ENCODE measurements around the gene TTC36.

The TTC36 gene

DNA sequence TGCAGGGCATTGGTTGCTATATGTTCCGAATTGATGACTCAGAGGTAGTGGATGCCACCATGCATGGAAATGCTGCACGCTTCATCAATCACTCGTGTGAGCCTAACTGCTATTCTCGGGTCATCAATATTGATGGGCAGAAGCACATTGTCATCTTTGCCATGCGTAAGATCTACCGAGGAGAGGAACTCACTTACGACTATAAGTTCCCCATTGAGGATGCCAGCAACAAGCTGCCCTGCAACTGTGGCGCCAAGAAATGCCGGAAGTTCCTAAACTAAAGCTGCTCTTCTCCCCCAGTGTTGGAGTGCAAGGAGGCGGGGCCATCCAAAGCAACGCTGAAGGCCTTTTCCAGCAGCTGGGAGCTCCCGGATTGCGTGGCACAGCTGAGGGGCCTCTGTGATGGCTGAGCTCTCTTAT, 5.4 kb upstream of the TTC36 start:
- peak overlapping the region; percentile 44 for H3K27ac ChIP-seq (replicated peaks)
- TF ChIP-seq, protein P1, sequence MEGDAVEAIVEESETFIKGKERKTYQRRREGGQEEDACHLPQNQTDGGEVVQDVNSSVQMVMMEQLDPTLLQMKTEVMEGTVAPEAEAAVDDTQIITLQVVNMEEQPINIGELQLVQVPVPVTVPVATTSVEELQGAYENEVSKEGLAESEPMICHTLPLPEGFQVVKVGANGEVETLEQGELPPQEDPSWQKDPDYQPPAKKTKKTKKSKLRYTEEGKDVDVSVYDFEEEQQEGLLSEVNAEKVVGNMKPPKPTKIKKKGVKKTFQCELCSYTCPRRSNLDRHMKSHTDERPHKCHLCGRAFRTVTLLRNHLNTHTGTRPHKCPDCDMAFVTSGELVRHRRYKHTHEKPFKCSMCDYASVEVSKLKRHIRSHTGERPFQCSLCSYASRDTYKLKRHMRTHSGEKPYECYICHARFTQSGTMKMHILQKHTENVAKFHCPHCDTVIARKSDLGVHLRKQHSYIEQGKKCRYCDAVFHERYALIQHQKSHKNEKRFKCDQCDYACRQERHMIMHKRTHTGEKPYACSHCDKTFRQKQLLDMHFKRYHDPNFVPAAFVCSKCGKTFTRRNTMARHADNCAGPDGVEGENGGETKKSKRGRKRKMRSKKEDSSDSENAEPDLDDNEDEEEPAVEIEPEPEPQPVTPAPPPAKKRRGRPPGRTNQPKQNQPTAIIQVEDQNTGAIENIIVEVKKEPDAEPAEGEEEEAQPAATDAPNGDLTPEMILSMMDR (IDR thresholded peaks at IDR 0.05; ENCODE audit: insufficient read depth, low read length), result no peak
- peak; percentile 72; the same call in 1 of the 2 replicates for TF ChIP-seq SPI1 (IDR thresholded peaks at IDR 0.05; ENCODE audit: borderline replicate concordance, low read depth)
- TF ChIP-seq, protein P2, sequence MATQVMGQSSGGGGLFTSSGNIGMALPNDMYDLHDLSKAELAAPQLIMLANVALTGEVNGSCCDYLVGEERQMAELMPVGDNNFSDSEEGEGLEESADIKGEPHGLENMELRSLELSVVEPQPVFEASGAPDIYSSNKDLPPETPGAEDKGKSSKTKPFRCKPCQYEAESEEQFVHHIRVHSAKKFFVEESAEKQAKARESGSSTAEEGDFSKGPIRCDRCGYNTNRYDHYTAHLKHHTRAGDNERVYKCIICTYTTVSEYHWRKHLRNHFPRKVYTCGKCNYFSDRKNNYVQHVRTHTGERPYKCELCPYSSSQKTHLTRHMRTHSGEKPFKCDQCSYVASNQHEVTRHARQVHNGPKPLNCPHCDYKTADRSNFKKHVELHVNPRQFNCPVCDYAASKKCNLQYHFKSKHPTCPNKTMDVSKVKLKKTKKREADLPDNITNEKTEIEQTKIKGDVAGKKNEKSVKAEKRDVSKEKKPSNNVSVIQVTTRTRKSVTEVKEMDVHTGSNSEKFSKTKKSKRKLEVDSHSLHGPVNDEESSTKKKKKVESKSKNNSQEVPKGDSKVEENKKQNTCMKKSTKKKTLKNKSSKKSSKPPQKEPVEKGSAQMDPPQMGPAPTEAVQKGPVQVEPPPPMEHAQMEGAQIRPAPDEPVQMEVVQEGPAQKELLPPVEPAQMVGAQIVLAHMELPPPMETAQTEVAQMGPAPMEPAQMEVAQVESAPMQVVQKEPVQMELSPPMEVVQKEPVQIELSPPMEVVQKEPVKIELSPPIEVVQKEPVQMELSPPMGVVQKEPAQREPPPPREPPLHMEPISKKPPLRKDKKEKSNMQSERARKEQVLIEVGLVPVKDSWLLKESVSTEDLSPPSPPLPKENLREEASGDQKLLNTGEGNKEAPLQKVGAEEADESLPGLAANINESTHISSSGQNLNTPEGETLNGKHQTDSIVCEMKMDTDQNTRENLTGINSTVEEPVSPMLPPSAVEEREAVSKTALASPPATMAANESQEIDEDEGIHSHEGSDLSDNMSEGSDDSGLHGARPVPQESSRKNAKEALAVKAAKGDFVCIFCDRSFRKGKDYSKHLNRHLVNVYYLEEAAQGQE (IDR thresholded peaks at IDR 0.05; ENCODE audit: insufficient replicate concordance, low read depth), result no peak
- peak; percentile 51 to 87 for DNase-seq (ENCODE audit: low read depth in 1 of 2, low spot score in 1 of 2)
- no peak overlapping the region for H3K4me3 ChIP-seq (replicated peaks; ENCODE audit: insufficient read depth, low read length)
- no peaks in the 10 kb centered on the region for H3K27me3 ChIP-seq (ENCODE audit: insufficient read depth, poor library complexity, severe bottlenecking)

DNA sequence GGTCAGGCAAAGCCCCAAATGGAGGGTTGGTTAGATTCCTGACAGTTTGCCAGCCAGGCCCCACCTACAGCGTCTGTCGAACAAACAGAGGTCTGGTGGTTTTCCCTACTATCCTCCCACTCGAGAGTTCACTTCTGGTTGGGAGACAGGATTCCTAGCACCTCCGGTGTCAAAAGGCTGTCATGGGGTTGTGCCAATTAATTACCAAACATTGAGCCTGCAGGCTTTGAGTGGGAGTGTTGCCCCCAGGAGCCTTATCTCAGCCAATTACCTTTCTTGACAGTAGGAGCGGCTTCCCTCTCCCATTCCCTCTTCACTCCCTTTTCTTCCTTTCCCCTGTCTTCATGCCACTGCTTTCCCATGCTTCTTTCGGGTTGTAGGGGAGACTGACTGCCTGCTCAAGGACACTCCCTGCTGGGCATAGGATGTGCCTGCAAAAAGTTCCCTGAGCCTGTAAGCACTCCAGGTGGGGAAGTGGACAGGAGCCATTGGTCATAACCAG, 4.7 kb upstream of the TTC36 start:
- TF ChIP-seq, protein P1 (IDR thresholded peaks at IDR 0.05; ENCODE audit: insufficient read depth, low read length), result no peak
- no peak for TF ChIP-seq GABPA (IDR thresholded peaks at IDR 0.05; ENCODE audit: low read depth)
- TF ChIP-seq POLR2AphosphoS5 (IDR thresholded peaks at IDR 0.05; ENCODE audit: low read depth), result no peak
- TF ChIP-seq, protein P2 (IDR thresholded peaks at IDR 0.05; ENCODE audit: insufficient replicate concordance, low read depth), result no peak
- no peak for TF ChIP-seq SPI1 (IDR thresholded peaks at IDR 0.05; ENCODE audit: borderline replicate concordance, low read depth)
- peak overlapping the region; percentile 44 for H3K27ac ChIP-seq (replicated peaks)
- no peaks in the 10 kb centered on the region for H3K27me3 ChIP-seq (ENCODE audit: insufficient read depth, poor library complexity, severe bottlenecking)
- H3K4me3 ChIP-seq (replicated peaks; ENCODE audit: insufficient read depth, low read length), result no peak overlapping the region
- peak; percentile 22 to 25 for DNase-seq (ENCODE audit: low read depth in 1 of 2, low spot score in 1 of 2)

DNA sequence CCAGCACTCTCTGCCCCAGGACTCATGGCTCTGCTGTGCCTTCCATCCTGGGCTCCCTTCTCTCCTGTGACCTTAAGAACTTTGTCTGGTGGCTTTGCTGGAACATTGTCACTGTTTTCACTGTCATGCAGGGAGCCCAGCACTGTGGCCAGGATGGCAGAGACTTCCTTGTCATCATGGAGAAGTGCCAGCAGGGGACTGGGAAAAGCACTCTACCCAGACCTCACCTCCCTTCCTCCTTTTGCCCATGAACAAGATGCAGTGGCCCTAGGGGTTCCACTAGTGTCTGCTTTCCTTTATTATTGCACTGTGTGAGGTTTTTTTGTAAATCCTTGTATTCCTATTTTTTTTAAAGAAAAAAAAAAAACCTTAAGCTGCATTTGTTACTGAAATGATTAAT, 2.9 kb upstream of the TTC36 start:
- DNase-seq (ENCODE audit: low read depth in 1 of 2, low spot score in 1 of 2), result peak; percentile 50 to 58
- Histone ChIP-seq H3K4me3 (replicated peaks; ENCODE audit: insufficient read depth, low read length) (no peak overlapping the region), H3K27me3 (ENCODE audit: insufficient read depth, poor library complexity, severe bottlenecking) (no peaks in the 10 kb centered on the region), H3K27ac (replicated peaks) (peak overlapping the region; percentile 63)
- TF ChIP-seq SPI1 (IDR thresholded peaks at IDR 0.05; ENCODE audit: borderline replicate concordance, low read depth), result peak; percentile 35; the same call in 1 of the 2 replicates
- TF ChIP-seq, protein P2 (IDR thresholded peaks at IDR 0.05; ENCODE audit: insufficient replicate concordance, low read depth), result no peak
- TF ChIP-seq POLR2AphosphoS5 (IDR thresholded peaks at IDR 0.05; ENCODE audit: low read depth), result no peak
- TF ChIP-seq, protein P1 (IDR thresholded peaks at IDR 0.05; ENCODE audit: insufficient read depth, low read length), result no peak
- no peak for TF ChIP-seq GABPA (IDR thresholded peaks at IDR 0.05; ENCODE audit: low read depth)

Data from HL-60 (cell line).